Activated gamma-delta T cell (primary cell): ENCODE measurements around the gene AOPEP.

ENCODE experiments used
- DNase-seq: peaks from one replicate; lab custom pipeline; 2025; lab: John Stamatoyannopoulos, UW

Gene AOPEP

GRCh38 chr9:95061916-95062595, 335.6 kb downstream of the AOPEP start:
- no peak for DNase-seq

GRCh38 chr9:95062596-95063065, 336.1 kb downstream of the AOPEP start:
- DNase-seq = no peak

GRCh38 chr9:95063300-95063699, 336.8 kb downstream of the AOPEP start:
- DNase-seq = no peak

GRCh38 chr9:95065224-95065623, 338.7 kb downstream of the AOPEP start:
- DNase-seq = no peak

- no peak for DNase-seq
Observed at GRCh38 chr9:95067057-95067456, 340.6 kb downstream of the AOPEP start.

- no peak for DNase-seq
Observed at GRCh38 chr9:95067897-95068296, 341.4 kb downstream of the AOPEP start.

GRCh38 chr9:95070549-95071021, 344.1 kb downstream of the AOPEP start:
- no peak for DNase-seq

GRCh38 chr9:95071450-95071849, 345.0 kb downstream of the AOPEP start:
- no peak for DNase-seq

- DNase-seq = no peak
Observed at GRCh38 chr9:95071925-95072324, 345.4 kb downstream of the AOPEP start.

- no peak for DNase-seq
Observed at GRCh38 chr9:95073042-95073607, 346.6 kb downstream of the AOPEP start.

GRCh38 chr9:95073918-95074317, 347.4 kb downstream of the AOPEP start:
- DNase-seq = no peak

- no peak for DNase-seq
Observed at GRCh38 chr9:95074632-95075031, 348.1 kb downstream of the AOPEP start.

- no peak for DNase-seq
Observed at GRCh38 chr9:95075700-95076099, 349.2 kb downstream of the AOPEP start.

- DNase-seq = no peak
Observed at GRCh38 chr9:95076696-95077052, 350.2 kb downstream of the AOPEP start.

GRCh38 chr9:95077053-95077765, 350.7 kb downstream of the AOPEP start:
- no peak for DNase-seq

- DNase-seq = no peak
Observed at GRCh38 chr9:95077766-95078370, 351.4 kb downstream of the AOPEP start.

GRCh38 chr9:95078511-95078910, 352.0 kb downstream of the AOPEP start:
- DNase-seq = no peak

GRCh38 chr9:95078939-95079338, 352.4 kb downstream of the AOPEP start:
- no peak for DNase-seq

- DNase-seq = no peak
Observed at GRCh38 chr9:95079461-95079860, 353.0 kb downstream of the AOPEP start.

GRCh38 chr9:95080961-95081647, 354.6 kb downstream of the AOPEP start:
- no peak for DNase-seq

- no peak for DNase-seq
Observed at GRCh38 chr9:95081998-95082397, 355.5 kb downstream of the AOPEP start.
